Prostate gland (tissue), 2 donors: ENCODE measurements around the gene ENHO. TPM values are rescaled to one million over a fixed set of nuclear protein-coding genes. Genes with fewer than 3 reads are reported as not detected.

Experiments used
- DNase-seq: peaks from one replicate; pipeline ENCODE4 v3.0.0-alpha.2; 2019; ENCODE audit warnings: low spot score
- H3K27ac ChIP-seq, 2 donors: fragments of 200-600 bp; sonication (generic); 2 replicates each; pipeline ENCODE4 v1.5.1; 2017 to 2019
- H3K27me3 ChIP-seq: fragments of 200-600 bp; sonication (generic); replicated peaks from 2 replicates; pipeline ENCODE4 v1.5.1; 2019; ENCODE audit not compliant: insufficient read depth
- H3K36me3 ChIP-seq, 2 donors: fragments of 200-600 bp; sonication (generic); 1 replicate in 1 of 2; 2 replicates in 1 of 2; pipeline versions ENCODE4 v1.5.1 to v1.8.1; 2017 to 2019
- H3K4me1 ChIP-seq: fragments of 200-600 bp; sonication (generic); replicated peaks from 2 replicates; pipeline ENCODE4 v1.5.1; 2019
- H3K4me3 ChIP-seq, 2 donors: fragments of 200-600 bp; sonication (generic); 2 replicates each; pipeline ENCODE4 v1.5.1; 2017 to 2019
- H3K9me3 ChIP-seq: fragments of 200-600 bp; sonication (generic); 2 replicates; pipeline ENCODE4 v1.5.1; 2017
- CTCF ChIP-seq, 4 experiments: fragments of 200-600 bp in 2 of 4; fragments of 450-650 bp in 2 of 4; sonication (generic) in 2 of 4; IDR thresholded peaks; 1 replicate in 3 of 4; 2 replicates in 1 of 4; pipeline ENCODE4 v1.5.1; 2016 to 2019; ENCODE audit warnings: antibody characterized with exemption in 4 of 4, mild to moderate bottlenecking in 2 of 4, moderate library complexity in 2 of 4
- POLR2A ChIP-seq: fragments of 450-650 bp; IDR thresholded peaks from one replicate; pipeline ENCODE4 v1.6.1; 2016; ENCODE audit warnings: antibody characterized with exemption, mild to moderate bottlenecking
- POLR2AphosphoS5 ChIP-seq: sonication (generic); formaldehyde crosslinking; IDR thresholded peaks from one replicate; pipeline ENCODE4 v1.6.1; 2017; ENCODE audit warnings: antibody characterized with exemption
- WGBS: methylation state at CpG from one replicate; pipeline ENCODE4 v1.1.5; 2018; 5-methylcytosine and 5-hydroxymethylcytosine counted together
- intact Hi-C: fragments of 100-400 bp; cut with DNase I; formaldehyde crosslinking; loops from one replicate; pipeline ENCODE4 v1.14.2; 2022
- total RNA-seq, 2 donors: library from RNA; depleted of rRNA; stranded (reverse); fragments of >200 nt; gene quantifications; one replicate each; pipeline ENCODE4 v1.1.0, GENCODE V29; 2016

Gene ENHO
- total RNA-seq, 2 donors from 2014 or later = 20.9 to 28.2 TPM

- TF ChIP-seq POLR2AphosphoS5 = no peak
- TF ChIP-seq POLR2A = no peak
- TF ChIP-seq CTCF (IDR thresholded peaks at IDR 0.05) = no peak
- Histone ChIP-seq H3K27me3 (no peaks in the 10 kb centered on the region), H3K4me3 (no peak overlapping the region), H3K27ac (no peak overlapping the region), H3K36me3 (no peaks in the 10 kb centered on the region), H3K9me3 (no peaks in the 10 kb centered on the region), H3K4me1 (no peaks in the 10 kb centered on the region)
- 92% methylated on average over 12 of the region's 13 CpGs for WGBS
- intact Hi-C loops = no loop called here
- no peak for DNase-seq
These were observed 33.2 kb upstream of the ENHO start for GRCh38 chr9:34555936-34556525.

- no peaks in the 10 kb centered on the region for H3K27me3 ChIP-seq
- no peak for DNase-seq
- no peaks in the 10 kb centered on the region for H3K4me1 ChIP-seq
- no peaks in the 10 kb centered on the region for H3K36me3 ChIP-seq
- intact Hi-C loops = no loop called here
- 76% methylated on average over 5 of the region's 5 CpGs for WGBS
- no peak overlapping the region for H3K4me3 ChIP-seq
- H3K27ac ChIP-seq = no peak overlapping the region
- H3K9me3 ChIP-seq = no peaks in the 10 kb centered on the region
- TF ChIP-seq POLR2AphosphoS5 (no peak), POLR2A (no peak), CTCF (IDR thresholded peaks at IDR 0.05) (no peak)
These were observed 32.7 kb upstream of the ENHO start for GRCh38 chr9:34555500-34555899.

GRCh38 chr9:34555002-34555348 is 32.2 kb upstream of the ENHO start:
- intact Hi-C loops = no loop called here
- no peak for TF ChIP-seq POLR2A
- TF ChIP-seq POLR2AphosphoS5 = no peak
- H3K4me3 ChIP-seq = no peak overlapping the region
- H3K27me3 ChIP-seq = no peaks in the 10 kb centered on the region
- no peaks in the 10 kb centered on the region for H3K4me1 ChIP-seq
- DNase-seq = no peak
- H3K27ac ChIP-seq = no peak overlapping the region
- no peaks in the 10 kb centered on the region for H3K9me3 ChIP-seq
- 44% methylated on average over 19 of the region's 23 CpGs for WGBS
- H3K36me3 ChIP-seq = no peaks in the 10 kb centered on the region

- Histone ChIP-seq H3K27me3 (no peaks in the 10 kb centered on the region), H3K36me3 (no peaks in the 10 kb centered on the region), H3K27ac (no peak overlapping the region), H3K4me3 (no peak overlapping the region), H3K4me1 (no peaks in the 10 kb centered on the region), H3K9me3 (no peaks in the 10 kb centered on the region)
- intact Hi-C loops = no loop called here
- 61% methylated on average over 16 of the region's 16 CpGs for WGBS
- DNase-seq = no peak
- TF ChIP-seq POLR2AphosphoS5 = no peak
- no peak for TF ChIP-seq CTCF (IDR thresholded peaks at IDR 0.05)
- no peak for TF ChIP-seq POLR2A
These were observed 31.6 kb upstream of the ENHO start for GRCh38 chr9:34554211-34555001.

GRCh38 chr9:34553511-34554021 is 30.8 kb upstream of the ENHO start:
- DNase-seq = no peak
- intact Hi-C loops = no loop called here

More at GRCh38 chr9:34553511-34554021, 30.8 kb upstream of the ENHO start:
- WGBS = 71% methylated on average over 10 of the region's 18 CpGs
- no peaks in the 10 kb centered on the region for H3K27me3 ChIP-seq
- no peak overlapping the region for H3K4me3 ChIP-seq
- H3K4me1 ChIP-seq = no peaks in the 10 kb centered on the region
- H3K27ac ChIP-seq = no peak overlapping the region
- TF ChIP-seq POLR2AphosphoS5 = no peak
- TF ChIP-seq POLR2A = no peak
- TF ChIP-seq CTCF (IDR thresholded peaks at IDR 0.05) = no peak
- no peaks in the 10 kb centered on the region for H3K9me3 ChIP-seq
- no peaks in the 10 kb centered on the region for H3K36me3 ChIP-seq
